ENCODE results near the gene KRT6A.

Gene KRT6A

GRCh38 chr12:52513736-52514135, 20.7 kb upstream of the KRT6A start:
- Histone ChIP-seq H3K27ac (ENCODE audit: low read depth, low read length) (no peak overlapping the region), H3F3A (ENCODE audit: control insufficient read depth, insufficient read depth) (no peaks in the 10 kb centered on the region), H3K9me3 (ENCODE audit: control insufficient read depth, insufficient read depth, low read length) (peaks cover 4% of the 10 kb centered on the region; the same call in 1 of the 2 replicates), H3K4me1 (ENCODE audit: control insufficient read depth, low read length) (no peaks in the 10 kb centered on the region), H3K27me3 (ENCODE audit: control insufficient read depth, low read length) (no peaks in the 10 kb centered on the region; the same call in 1 of the 2 replicates), H3K4me2 (ENCODE audit: low read length) (no peak overlapping the region), H4K20me1 (ENCODE audit: control insufficient read depth, insufficient read depth, low read depth, low read length) (0 out of 2 replicates have a peak, but pooled peaks cover 3% of the 10 kb centered on the region), H3K4me3 (ENCODE audit: low read length) (no peak overlapping the region), H3K36me3 (ENCODE audit: control insufficient read depth, low read length) (no peaks in the 10 kb centered on the region), H3K79me2 (ENCODE audit: control insufficient read depth, low read length) (no peaks in the 10 kb centered on the region), H3K9me2 (replicated peaks; ENCODE audit: control insufficient read depth, low read length) (no peaks in the 10 kb centered on the region)
- TF ChIP-seq EZH2phosphoT487 (IDR thresholded peaks at IDR 0.05; ENCODE audit: borderline replicate concordance, low read length) (no peak), CTCF (IDR thresholded peaks at IDR 0.05; ENCODE audit: low read depth, low read length, poor library complexity, severe bottlenecking) (no peak)

GRCh38 chr12:52508211-52508610, 15.2 kb upstream of the KRT6A start:
- Histone ChIP-seq H3K4me2 (ENCODE audit: low read length) (no peak overlapping the region), H3K9me2 (replicated peaks; ENCODE audit: control insufficient read depth, low read length) (no peaks in the 10 kb centered on the region), H3K79me2 (ENCODE audit: control insufficient read depth, low read length) (no peaks in the 10 kb centered on the region), H3K36me3 (ENCODE audit: control insufficient read depth, low read length) (no peaks in the 10 kb centered on the region), H4K20me1 (ENCODE audit: control insufficient read depth, insufficient read depth, low read depth, low read length) (no peaks in the 10 kb centered on the region), H3K27ac (ENCODE audit: low read depth, low read length) (no peak overlapping the region), H3F3A (ENCODE audit: control insufficient read depth, insufficient read depth) (no peaks in the 10 kb centered on the region), H3K27me3 (ENCODE audit: control insufficient read depth, low read length) (peaks cover 9% of the 10 kb centered on the region; the same call in 1 of the 2 replicates), H3K9me3 (ENCODE audit: control insufficient read depth, insufficient read depth, low read length) (peaks cover 4% of the 10 kb centered on the region; the same call in 1 of the 2 replicates), H3K4me1 (ENCODE audit: control insufficient read depth, low read length) (no peaks in the 10 kb centered on the region), H3K4me3 (ENCODE audit: low read length) (no peak overlapping the region)
- TF ChIP-seq CTCF (IDR thresholded peaks at IDR 0.05; ENCODE audit: low read depth, low read length, poor library complexity, severe bottlenecking) (no peak), EZH2phosphoT487 (IDR thresholded peaks at IDR 0.05; ENCODE audit: borderline replicate concordance, low read length) (no peak)

GRCh38 chr12:52506858-52507715, 14.0 kb upstream of the KRT6A start:
- no peak for TF ChIP-seq EZH2phosphoT487 (IDR thresholded peaks at IDR 0.05; ENCODE audit: borderline replicate concordance, low read length)
- peak; percentile 58 for TF ChIP-seq CTCF (IDR thresholded peaks at IDR 0.05; ENCODE audit: low read depth, low read length, poor library complexity, severe bottlenecking)
- Histone ChIP-seq H3K4me2 (ENCODE audit: low read length) (no peak overlapping the region), H3F3A (ENCODE audit: control insufficient read depth, insufficient read depth) (no peaks in the 10 kb centered on the region), H3K79me2 (ENCODE audit: control insufficient read depth, low read length) (no peaks in the 10 kb centered on the region), H3K27me3 (ENCODE audit: control insufficient read depth, low read length) (peaks cover 9% of the 10 kb centered on the region; the same call in 1 of the 2 replicates), H3K9me3 (ENCODE audit: control insufficient read depth, insufficient read depth, low read length) (peaks cover 4% of the 10 kb centered on the region; the same call in 1 of the 2 replicates), H4K20me1 (ENCODE audit: control insufficient read depth, insufficient read depth, low read depth, low read length) (no peaks in the 10 kb centered on the region), H3K36me3 (ENCODE audit: control insufficient read depth, low read length) (no peaks in the 10 kb centered on the region), H3K27ac (ENCODE audit: low read depth, low read length) (no peak overlapping the region), H3K9me2 (replicated peaks; ENCODE audit: control insufficient read depth, low read length) (no peaks in the 10 kb centered on the region), H3K4me3 (ENCODE audit: low read length) (no peak overlapping the region), H3K4me1 (ENCODE audit: control insufficient read depth, low read length) (no peaks in the 10 kb centered on the region)
